ENCODE measurements around the gene KRTAP4-2. TPM values are rescaled to one million over a fixed set of nuclear protein-coding genes. Genes with fewer than 3 reads are reported as not detected.

KRTAP4-2 gene
- total RNA-seq, 1 experiment from 2014 or later, result not detected

- no peaks in the 10 kb centered on the region for H3K4me1 ChIP-seq (ENCODE audit: control insufficient read depth, insufficient read depth, low read length)
Observed at GRCh38 chr17:41144846-41145245, 33.2 kb downstream of the KRTAP4-2 start.

GRCh38 chr17:41141361-41141760 is 36.7 kb downstream of the KRTAP4-2 start:
- Histone ChIP-seq H3K27ac (ENCODE audit: low read length) (no peak overlapping the region), H3K4me3 (ENCODE audit: low read depth in 2 of 2, low read length in 2 of 2) (no peak overlapping the region), H3K4me1 (ENCODE audit: control insufficient read depth, insufficient read depth, low read length) (no peaks in the 10 kb centered on the region), H3K9me3 (ENCODE audit: control insufficient read depth, insufficient read depth, low read depth, low read length) (no peaks in the 10 kb centered on the region), H3K27me3 (ENCODE audit: control insufficient read depth, insufficient read depth, low read length) (no peaks in the 10 kb centered on the region), H3K36me3 (ENCODE audit: control insufficient read depth, insufficient read depth, low read length) (no peaks in the 10 kb centered on the region)
- no TSS peak for BruUV-seq (replicated peaks)
- no peak for DNase-seq (ENCODE audit: low read depth, low spot score)
- in situ Hi-C loops (cut with HindIII; ENCODE audit: low pct_unique_long_range_greater_than_20kb, low sequenced_read_pairs), result no loop called here
- ChIA-PET POLR2A (no interaction called here), CTCF (no interaction called here)
- no peak for ATAC-seq
- TF ChIP-seq POLR2AphosphoS5 (IDR thresholded peaks at IDR 0.05; ENCODE audit: low read depth, low read length), result no peak
- TF ChIP-seq REST (IDR thresholded peaks at IDR 0.05; ENCODE audit: insufficient read depth in 1 of 2, low read depth in 2 of 2, low read length in 1 of 2), result no peak
- no peak for TF ChIP-seq CTCF (IDR thresholded peaks at IDR 0.05)
- no peak for TF ChIP-seq TCF7L2 (IDR thresholded peaks at IDR 0.05; ENCODE audit: low read depth, low read length)
- no peak for TF ChIP-seq SIN3A (IDR thresholded peaks at IDR 0.05; ENCODE audit: borderline replicate concordance, insufficient read depth, low read depth, low read length)
- intact Hi-C loops (cut with micrococcal nuclease; ENCODE audit: unreplicated experiment), result no loop called here

More at GRCh38 chr17:41144846-41145245, 33.2 kb downstream of the KRTAP4-2 start:
- Histone ChIP-seq H3K36me3 (ENCODE audit: control insufficient read depth, insufficient read depth, low read length) (no peaks in the 10 kb centered on the region), H3K9me3 (ENCODE audit: control insufficient read depth, insufficient read depth, low read depth, low read length) (no peaks in the 10 kb centered on the region), H3K27ac (ENCODE audit: low read length) (no peak overlapping the region), H3K27me3 (ENCODE audit: control insufficient read depth, insufficient read depth, low read length) (no peaks in the 10 kb centered on the region), H3K4me3 (ENCODE audit: low read depth in 2 of 2, low read length in 2 of 2) (no peak overlapping the region)
- POLR2A ChIA-PET, result no interaction called here
- intact Hi-C loops (cut with micrococcal nuclease; ENCODE audit: unreplicated experiment) (no loop called here), in situ Hi-C loops (cut with HindIII; ENCODE audit: low pct_unique_long_range_greater_than_20kb, low sequenced_read_pairs) (no loop called here)
- no peak for ATAC-seq
- no peak for DNase-seq (ENCODE audit: low read depth, low spot score)
- TF ChIP-seq CTCF (IDR thresholded peaks at IDR 0.05) (no peak), POLR2AphosphoS5 (IDR thresholded peaks at IDR 0.05; ENCODE audit: low read depth, low read length) (no peak), SIN3A (IDR thresholded peaks at IDR 0.05; ENCODE audit: borderline replicate concordance, insufficient read depth, low read depth, low read length) (no peak), TCF7L2 (IDR thresholded peaks at IDR 0.05; ENCODE audit: low read depth, low read length) (no peak), REST (IDR thresholded peaks at IDR 0.05; ENCODE audit: insufficient read depth in 1 of 2, low read depth in 2 of 2, low read length in 1 of 2) (no peak)
- CTCF ChIA-PET, result no interaction called here
- BruUV-seq (replicated peaks), result no TSS peak

Data from Panc1 (cell line).